Retinal pigment epithelial cell (primary cell): Measurements from ENCODE around the gene BIRC2.

Experiments
- DNase-seq: peaks from one replicate; pipeline ENCODE4 v3.0.0-alpha.2; 2010; ENCODE audit warnings: low read depth
- H3K4me3 ChIP-seq: 2 replicates; pipeline ENCODE4 v1.5.1; 2011; ENCODE audit warnings: mild to moderate bottlenecking, low read length, control low read depth, moderate library complexity
- TF ChIP-seq, protein P1 (sequence below): conservative IDR thresholded peaks from 2 replicates; pipeline ENCODE4 v1.5.1; 2011; ENCODE audit warnings: low read depth, low read length, control low read depth, inconsistent platforms

Gene BIRC2

DNA sequence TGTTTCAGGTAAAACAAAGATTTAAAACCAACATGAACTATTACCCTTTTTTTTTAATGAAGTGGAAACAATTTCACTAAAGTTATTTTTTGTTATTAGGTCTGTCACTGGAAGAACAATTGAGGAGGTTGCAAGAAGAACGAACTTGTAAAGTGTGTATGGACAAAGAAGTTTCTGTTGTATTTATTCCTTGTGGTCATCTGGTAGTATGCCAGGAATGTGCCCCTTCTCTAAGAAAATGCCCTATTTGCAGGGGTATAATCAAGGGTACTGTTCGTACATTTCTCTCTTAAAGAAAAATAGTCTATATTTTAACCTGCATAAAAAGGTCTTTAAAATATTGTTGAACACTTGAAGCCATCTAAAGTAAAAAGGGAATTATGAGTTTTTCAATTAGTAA, 30.9 kb downstream of the BIRC2 start:
- no peak for DNase-seq
- no peak overlapping the region for H3K4me3 ChIP-seq
- TF ChIP-seq, protein P1, sequence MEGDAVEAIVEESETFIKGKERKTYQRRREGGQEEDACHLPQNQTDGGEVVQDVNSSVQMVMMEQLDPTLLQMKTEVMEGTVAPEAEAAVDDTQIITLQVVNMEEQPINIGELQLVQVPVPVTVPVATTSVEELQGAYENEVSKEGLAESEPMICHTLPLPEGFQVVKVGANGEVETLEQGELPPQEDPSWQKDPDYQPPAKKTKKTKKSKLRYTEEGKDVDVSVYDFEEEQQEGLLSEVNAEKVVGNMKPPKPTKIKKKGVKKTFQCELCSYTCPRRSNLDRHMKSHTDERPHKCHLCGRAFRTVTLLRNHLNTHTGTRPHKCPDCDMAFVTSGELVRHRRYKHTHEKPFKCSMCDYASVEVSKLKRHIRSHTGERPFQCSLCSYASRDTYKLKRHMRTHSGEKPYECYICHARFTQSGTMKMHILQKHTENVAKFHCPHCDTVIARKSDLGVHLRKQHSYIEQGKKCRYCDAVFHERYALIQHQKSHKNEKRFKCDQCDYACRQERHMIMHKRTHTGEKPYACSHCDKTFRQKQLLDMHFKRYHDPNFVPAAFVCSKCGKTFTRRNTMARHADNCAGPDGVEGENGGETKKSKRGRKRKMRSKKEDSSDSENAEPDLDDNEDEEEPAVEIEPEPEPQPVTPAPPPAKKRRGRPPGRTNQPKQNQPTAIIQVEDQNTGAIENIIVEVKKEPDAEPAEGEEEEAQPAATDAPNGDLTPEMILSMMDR: no peak

DNA sequence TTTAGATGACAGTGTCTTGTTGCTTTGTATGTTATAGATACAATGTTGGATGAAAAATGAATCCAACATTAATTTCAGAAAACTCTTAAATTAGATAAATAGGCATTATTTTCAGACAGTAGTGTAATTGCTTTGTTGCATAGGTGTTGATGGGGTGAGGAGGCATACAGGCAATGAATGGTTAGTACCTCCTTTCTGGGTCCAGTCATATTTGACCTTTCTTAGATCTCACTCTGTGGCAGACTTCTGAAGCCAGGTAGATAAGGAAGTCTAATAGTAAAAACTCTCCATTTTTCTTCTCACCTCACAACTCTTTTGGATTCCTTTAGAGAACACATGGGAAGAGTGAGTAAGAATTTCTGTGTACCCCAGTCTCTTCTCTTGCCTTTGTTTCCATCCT, 31.8 kb downstream of the BIRC2 start:
- no peak overlapping the region for H3K4me3 ChIP-seq
- TF ChIP-seq, protein P1: no peak
- DNase-seq: no peak

GRCh38 chr11:102382384-102382783, 35.4 kb downstream of the BIRC2 start:
- TF ChIP-seq, protein P1: no peak
- DNase-seq: no peak
- no peak overlapping the region for H3K4me3 ChIP-seq

- DNase-seq: no peak
- H3K4me3 ChIP-seq: no peak overlapping the region
- TF ChIP-seq, protein P1: no peak
Measured at GRCh38 chr11:102383839-102384238, 36.8 kb downstream of the BIRC2 start.

DNA sequence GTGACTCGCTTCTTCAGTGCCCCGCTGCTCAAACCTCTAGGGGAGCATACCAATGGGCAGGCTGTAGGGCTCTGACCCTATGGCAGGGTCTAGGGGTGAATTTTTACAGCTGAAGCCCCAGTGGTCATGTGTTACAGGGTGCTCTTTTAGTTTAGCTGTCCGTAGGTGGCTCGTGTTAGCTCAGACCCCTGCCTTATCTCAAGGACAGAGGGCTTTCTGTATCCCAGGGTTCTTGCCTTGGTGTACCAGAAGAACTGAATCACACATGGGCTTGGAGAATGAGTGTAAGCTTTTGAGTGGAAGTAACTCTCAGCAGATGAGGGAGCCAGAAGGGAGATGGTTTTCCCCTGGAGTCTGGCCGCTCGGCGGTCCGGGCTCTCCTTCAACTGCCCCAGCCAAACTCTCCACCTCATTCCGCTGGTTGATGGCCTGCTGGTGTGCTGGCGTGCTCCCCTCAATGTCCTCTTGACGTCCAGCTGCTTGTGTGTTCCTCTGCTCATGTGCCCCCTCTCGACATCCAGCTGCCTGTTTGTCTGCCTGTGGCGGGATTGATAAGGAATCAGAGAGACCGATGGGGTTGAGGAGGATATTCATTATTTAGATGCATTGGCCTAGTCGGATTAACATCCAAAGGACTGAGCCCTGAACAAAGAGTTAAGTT, 37.5 kb downstream of the BIRC2 start:
- H3K4me3 ChIP-seq: no peak overlapping the region
- TF ChIP-seq, protein P1: no peak
- DNase-seq: no peak

DNA sequence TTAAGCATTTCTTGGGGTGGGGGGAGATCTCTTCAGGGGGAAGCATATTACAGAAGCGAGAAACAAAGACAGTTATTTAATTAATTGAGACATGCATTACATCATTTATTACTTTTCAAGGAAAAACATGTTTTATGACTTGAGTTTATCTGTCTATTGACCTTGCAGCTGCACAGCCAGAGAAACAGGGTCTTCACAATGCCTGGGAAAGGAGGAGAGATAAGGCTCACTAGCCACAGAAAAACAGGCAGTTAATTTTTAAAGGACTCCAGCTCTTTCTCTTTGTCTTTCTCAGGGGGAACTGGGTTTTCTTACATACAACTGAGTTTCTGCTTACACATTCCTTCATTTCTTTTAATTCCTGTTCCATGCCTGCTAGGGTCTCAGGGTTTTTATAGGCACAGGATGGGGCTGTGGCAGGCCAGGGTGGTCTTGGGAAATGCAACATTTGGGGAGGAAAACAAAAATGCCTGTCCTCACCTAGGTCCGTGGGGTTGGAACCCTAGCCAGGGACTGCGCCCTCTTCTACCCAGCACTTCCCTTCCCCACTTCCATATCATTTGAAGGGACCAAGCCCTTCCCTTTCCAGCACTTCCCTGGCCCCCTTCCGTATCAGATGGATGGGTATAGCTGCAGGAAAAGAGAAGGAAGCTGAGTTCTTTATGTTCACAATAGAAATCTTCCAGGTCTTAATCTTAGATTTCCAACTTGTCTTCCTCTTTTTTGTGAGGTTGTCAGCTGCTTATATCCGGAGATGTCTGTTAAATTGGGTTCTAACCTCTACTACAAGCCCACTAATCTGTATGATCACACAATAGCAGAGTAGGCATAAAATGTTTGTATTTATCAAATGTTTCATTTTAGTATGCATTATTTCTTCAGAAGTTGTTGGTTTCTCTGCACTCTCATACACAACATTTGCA, 38.3 kb downstream of the BIRC2 start:
- H3K4me3 ChIP-seq: no peak overlapping the region
- DNase-seq: no peak
- TF ChIP-seq, protein P1: no peak

- DNase-seq: no peak
- TF ChIP-seq, protein P1: no peak
- H3K4me3 ChIP-seq: no peak overlapping the region
Measured at GRCh38 chr11:102386136-102386734, 39.2 kb downstream of the BIRC2 start.
